ENCODE measurements around the gene ZNF473. TPM values are rescaled to one million over a fixed set of nuclear protein-coding genes. Genes with fewer than 3 reads are reported as not detected.

Gene ZNF473
- total and polyA plus RNA-seq, 2 experiments from 2014 or later = 3.3 to 18.9 TPM

DNA sequence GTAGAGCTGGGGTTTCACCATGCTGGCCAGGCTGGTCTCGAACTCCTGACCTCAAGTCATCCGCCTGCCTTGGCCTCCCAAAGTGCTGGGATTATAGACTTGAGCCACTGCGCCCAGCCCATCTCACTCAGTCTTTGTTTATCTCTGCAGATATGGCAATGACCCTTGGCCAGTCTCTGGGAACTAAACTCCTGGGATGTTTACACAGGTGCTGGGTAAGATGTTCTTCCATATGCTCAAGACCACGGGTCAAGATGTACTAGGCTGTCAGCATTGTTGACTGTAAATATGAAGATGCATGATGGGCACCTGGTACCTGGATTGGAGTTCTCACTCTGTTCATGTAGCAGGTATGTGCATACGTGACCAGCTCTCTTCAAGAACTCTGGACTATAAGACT, 35.8 kb downstream of the ZNF473 start:
- Histone ChIP-seq H3K36me3 (ENCODE audit: insufficient read depth) (no peaks in the 10 kb centered on the region), H3K27ac (ENCODE audit: low read depth) (no peak overlapping the region), H3K9me2 (ENCODE audit: insufficient read depth) (no peaks in the 10 kb centered on the region), H3K4me1 (ENCODE audit: insufficient read depth) (no peaks in the 10 kb centered on the region), H4K20me1 (replicated peaks; ENCODE audit: insufficient read depth) (no peaks in the 10 kb centered on the region), H2AFZ (no peak overlapping the region), H3K4me2 (no peak overlapping the region), H3K79me2 (replicated peaks; ENCODE audit: insufficient read depth) (no peaks in the 10 kb centered on the region), H3K4me3 (no peak overlapping the region), H3K27me3 (ENCODE audit: insufficient read depth) (no peaks in the 10 kb centered on the region), H3F3A (replicated peaks; ENCODE audit: low read depth) (no peaks in the 10 kb centered on the region)
- ATAC-seq = no peak
- Mint-ChIP-seq H3K27ac (no peak overlapping the region), H3K4me3 (no peak overlapping the region), H3K9me3 (peaks cover 86% of the 10 kb centered on the region), H3K27me3 (ENCODE audit: insufficient read depth, low read depth, poor library complexity) (peaks cover 10% of the 10 kb centered on the region), H3K36me3 (ENCODE audit: low read depth) (peaks cover 43% of the 10 kb centered on the region), H3K4me1 (no peaks in the 10 kb centered on the region)
- TF ChIP-seq EZH2 (IDR thresholded peaks at IDR 0.05; ENCODE audit: low read depth, unreplicated experiment) (no peak), NANOG (IDR thresholded peaks at IDR 0.05; ENCODE audit: borderline replicate concordance) (no peak), POLR2AphosphoS5 (IDR thresholded peaks at IDR 0.05; ENCODE audit: low read depth) (no peak), STAT1 (IDR thresholded peaks at IDR 0.05; ENCODE audit: unreplicated experiment) (no peak), EZH2phosphoT487 (IDR thresholded peaks at IDR 0.05; ENCODE audit: unreplicated experiment) (no peak), ZNF114 (CRISPR knock-in tag; IDR thresholded peaks at IDR 0.05) (no peak), JUNB (IDR thresholded peaks at IDR 0.05; ENCODE audit: unreplicated experiment) (no peak)
- TF ChIP-seq, protein P1, sequence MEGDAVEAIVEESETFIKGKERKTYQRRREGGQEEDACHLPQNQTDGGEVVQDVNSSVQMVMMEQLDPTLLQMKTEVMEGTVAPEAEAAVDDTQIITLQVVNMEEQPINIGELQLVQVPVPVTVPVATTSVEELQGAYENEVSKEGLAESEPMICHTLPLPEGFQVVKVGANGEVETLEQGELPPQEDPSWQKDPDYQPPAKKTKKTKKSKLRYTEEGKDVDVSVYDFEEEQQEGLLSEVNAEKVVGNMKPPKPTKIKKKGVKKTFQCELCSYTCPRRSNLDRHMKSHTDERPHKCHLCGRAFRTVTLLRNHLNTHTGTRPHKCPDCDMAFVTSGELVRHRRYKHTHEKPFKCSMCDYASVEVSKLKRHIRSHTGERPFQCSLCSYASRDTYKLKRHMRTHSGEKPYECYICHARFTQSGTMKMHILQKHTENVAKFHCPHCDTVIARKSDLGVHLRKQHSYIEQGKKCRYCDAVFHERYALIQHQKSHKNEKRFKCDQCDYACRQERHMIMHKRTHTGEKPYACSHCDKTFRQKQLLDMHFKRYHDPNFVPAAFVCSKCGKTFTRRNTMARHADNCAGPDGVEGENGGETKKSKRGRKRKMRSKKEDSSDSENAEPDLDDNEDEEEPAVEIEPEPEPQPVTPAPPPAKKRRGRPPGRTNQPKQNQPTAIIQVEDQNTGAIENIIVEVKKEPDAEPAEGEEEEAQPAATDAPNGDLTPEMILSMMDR (conservative IDR thresholded peaks at IDR 0.05; ENCODE audit: low read depth in 2 of 2) = no peak
- TF ChIP-seq, protein P2, sequence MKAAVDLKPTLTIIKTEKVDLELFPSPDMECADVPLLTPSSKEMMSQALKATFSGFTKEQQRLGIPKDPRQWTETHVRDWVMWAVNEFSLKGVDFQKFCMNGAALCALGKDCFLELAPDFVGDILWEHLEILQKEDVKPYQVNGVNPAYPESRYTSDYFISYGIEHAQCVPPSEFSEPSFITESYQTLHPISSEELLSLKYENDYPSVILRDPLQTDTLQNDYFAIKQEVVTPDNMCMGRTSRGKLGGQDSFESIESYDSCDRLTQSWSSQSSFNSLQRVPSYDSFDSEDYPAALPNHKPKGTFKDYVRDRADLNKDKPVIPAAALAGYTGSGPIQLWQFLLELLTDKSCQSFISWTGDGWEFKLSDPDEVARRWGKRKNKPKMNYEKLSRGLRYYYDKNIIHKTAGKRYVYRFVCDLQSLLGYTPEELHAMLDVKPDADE (IDR thresholded peaks at IDR 0.05) = no peak
- DNase-seq (ENCODE audit: low spot score) = no peak

DNA sequence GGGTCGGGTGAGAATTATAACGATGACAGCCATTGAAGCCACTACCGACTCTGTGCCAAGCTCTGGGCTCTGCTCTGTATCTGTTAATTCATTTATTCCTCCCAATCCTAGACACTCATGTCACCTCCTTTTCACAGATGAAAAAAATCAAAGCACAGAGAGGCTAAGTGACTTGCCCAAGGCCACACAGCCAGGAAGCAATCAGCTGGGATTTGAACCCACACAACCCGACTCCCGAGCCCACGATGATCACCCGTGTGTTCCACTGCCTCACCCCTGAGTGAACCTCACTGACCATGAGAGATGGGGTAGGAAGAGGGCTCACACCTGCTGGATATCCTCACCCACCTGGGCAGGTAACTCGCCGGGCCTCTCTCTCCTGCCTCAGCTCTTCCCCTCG, 40.1 kb downstream of the ZNF473 start:
- H3K27me3 ChIP-seq (ENCODE audit: insufficient read depth) = no peaks in the 10 kb centered on the region
- Mint-ChIP-seq H3K27ac (no peak overlapping the region), H3K36me3 (ENCODE audit: low read depth) (peaks cover 40% of the 10 kb centered on the region), H3K4me1 (no peaks in the 10 kb centered on the region), H3K9me3 (peaks cover 88% of the 10 kb centered on the region), H3K27me3 (ENCODE audit: insufficient read depth, low read depth, poor library complexity) (peaks cover 4% of the 10 kb centered on the region), H3K4me3 (no peak overlapping the region)
- H3K9me2 ChIP-seq (ENCODE audit: insufficient read depth) = no peaks in the 10 kb centered on the region
- no peak for ATAC-seq
- no peaks in the 10 kb centered on the region for H3F3A ChIP-seq (replicated peaks; ENCODE audit: low read depth)
- DNase-seq (ENCODE audit: low spot score) = no peak
- H2AFZ ChIP-seq = no peak overlapping the region
- no peaks in the 10 kb centered on the region for H3K79me2 ChIP-seq (replicated peaks; ENCODE audit: insufficient read depth)
- H3K36me3 ChIP-seq (ENCODE audit: insufficient read depth) = no peaks in the 10 kb centered on the region
- H3K4me1 ChIP-seq (ENCODE audit: insufficient read depth) = no peaks in the 10 kb centered on the region
- no peak overlapping the region for H3K4me3 ChIP-seq
- TF ChIP-seq, protein P3, sequence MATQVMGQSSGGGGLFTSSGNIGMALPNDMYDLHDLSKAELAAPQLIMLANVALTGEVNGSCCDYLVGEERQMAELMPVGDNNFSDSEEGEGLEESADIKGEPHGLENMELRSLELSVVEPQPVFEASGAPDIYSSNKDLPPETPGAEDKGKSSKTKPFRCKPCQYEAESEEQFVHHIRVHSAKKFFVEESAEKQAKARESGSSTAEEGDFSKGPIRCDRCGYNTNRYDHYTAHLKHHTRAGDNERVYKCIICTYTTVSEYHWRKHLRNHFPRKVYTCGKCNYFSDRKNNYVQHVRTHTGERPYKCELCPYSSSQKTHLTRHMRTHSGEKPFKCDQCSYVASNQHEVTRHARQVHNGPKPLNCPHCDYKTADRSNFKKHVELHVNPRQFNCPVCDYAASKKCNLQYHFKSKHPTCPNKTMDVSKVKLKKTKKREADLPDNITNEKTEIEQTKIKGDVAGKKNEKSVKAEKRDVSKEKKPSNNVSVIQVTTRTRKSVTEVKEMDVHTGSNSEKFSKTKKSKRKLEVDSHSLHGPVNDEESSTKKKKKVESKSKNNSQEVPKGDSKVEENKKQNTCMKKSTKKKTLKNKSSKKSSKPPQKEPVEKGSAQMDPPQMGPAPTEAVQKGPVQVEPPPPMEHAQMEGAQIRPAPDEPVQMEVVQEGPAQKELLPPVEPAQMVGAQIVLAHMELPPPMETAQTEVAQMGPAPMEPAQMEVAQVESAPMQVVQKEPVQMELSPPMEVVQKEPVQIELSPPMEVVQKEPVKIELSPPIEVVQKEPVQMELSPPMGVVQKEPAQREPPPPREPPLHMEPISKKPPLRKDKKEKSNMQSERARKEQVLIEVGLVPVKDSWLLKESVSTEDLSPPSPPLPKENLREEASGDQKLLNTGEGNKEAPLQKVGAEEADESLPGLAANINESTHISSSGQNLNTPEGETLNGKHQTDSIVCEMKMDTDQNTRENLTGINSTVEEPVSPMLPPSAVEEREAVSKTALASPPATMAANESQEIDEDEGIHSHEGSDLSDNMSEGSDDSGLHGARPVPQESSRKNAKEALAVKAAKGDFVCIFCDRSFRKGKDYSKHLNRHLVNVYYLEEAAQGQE (IDR thresholded peaks at IDR 0.05; ENCODE audit: unreplicated experiment) = no peak
- TF ChIP-seq, protein P2 (IDR thresholded peaks at IDR 0.05) = no peak
- TF ChIP-seq EZH2 (IDR thresholded peaks at IDR 0.05; ENCODE audit: low read depth, unreplicated experiment) = no peak
- TF ChIP-seq STAT1 (IDR thresholded peaks at IDR 0.05; ENCODE audit: unreplicated experiment) = no peak
- TF ChIP-seq, protein P1 (conservative IDR thresholded peaks at IDR 0.05; ENCODE audit: low read depth in 2 of 2) = no peak
- no peak for TF ChIP-seq CREB1 (CRISPR knock-in tag; IDR thresholded peaks at IDR 0.05; ENCODE audit: low read depth)
- no peak for TF ChIP-seq ZNF331 (CRISPR knock-in tag; IDR thresholded peaks at IDR 0.05; ENCODE audit: low read depth)
- TF ChIP-seq POLR2AphosphoS5 (IDR thresholded peaks at IDR 0.05; ENCODE audit: low read depth) = no peak
- no peak for TF ChIP-seq NANOG (IDR thresholded peaks at IDR 0.05; ENCODE audit: borderline replicate concordance)
- no peak for TF ChIP-seq JUNB (IDR thresholded peaks at IDR 0.05; ENCODE audit: unreplicated experiment)
- TF ChIP-seq ZNF114 (CRISPR knock-in tag; IDR thresholded peaks at IDR 0.05) = no peak
- no peak overlapping the region for H3K27ac ChIP-seq (ENCODE audit: low read depth)
- H4K20me1 ChIP-seq (replicated peaks; ENCODE audit: insufficient read depth) = no peaks in the 10 kb centered on the region
- H3K4me2 ChIP-seq = no peak overlapping the region
